HG03457 (cell line): ENCODE measurements around the gene ENG.

ENCODE experiments used
- ATAC-seq: cut with Tn5 transposase; IDR thresholded peaks from one replicate; pipeline ENCODE4 v1.9.1; 2021; ENCODE audit warnings: moderate number of reproducible peaks; ENCODE audit not compliant: unreplicated experiment

Gene ENG

DNA sequence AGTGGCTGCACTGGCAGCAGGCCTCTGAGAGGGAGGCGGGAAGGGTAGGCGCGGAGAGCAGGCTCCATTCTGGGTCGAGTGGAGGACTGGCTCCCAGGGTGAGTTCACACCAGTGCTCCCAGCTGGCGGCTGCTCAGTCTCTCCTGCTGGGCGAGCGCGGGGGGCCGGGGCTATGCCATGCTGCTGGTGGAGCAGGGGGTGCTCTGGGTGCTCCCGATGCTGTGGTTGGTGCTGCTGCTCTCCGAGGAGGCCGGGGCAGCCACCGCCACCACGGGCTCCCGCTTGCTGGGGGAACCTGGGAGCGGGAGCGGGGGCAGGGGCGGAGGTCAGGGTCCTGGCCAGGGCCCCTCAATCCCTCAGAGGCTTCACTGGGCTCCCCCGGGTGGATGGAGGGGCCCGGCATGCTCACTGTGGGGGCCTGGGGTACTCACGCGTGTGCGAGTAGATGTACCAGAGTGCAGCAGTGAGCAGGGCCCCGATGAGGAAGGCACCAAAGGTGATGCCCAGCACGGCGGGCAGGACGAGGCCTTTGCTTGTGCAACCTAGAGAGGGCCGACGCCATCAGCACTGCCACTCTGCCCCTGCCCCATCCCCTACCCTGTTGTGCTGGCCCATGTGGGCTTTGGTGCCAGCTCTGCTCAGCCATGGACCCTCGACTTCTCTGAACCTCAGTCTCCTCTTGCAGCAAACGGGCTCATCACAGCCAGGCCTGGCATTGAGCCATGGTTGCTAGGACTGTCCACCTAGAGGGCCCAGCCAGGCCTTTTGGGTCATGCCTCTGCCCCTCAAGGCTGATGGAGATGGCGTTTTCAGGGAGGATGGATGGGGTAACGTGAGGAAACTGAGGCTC, 38.7 kb downstream of the ENG start:
- ATAC-seq: no peak

- no peak for ATAC-seq
Measured at GRCh38 chr9:127814619-127815511, 39.6 kb downstream of the ENG start.

GRCh38 chr9:127813686-127814226, 40.7 kb downstream of the ENG start:
- no peak for ATAC-seq

GRCh38 chr9:127812936-127813675, 41.4 kb downstream of the ENG start:
- ATAC-seq: no peak

- no peak for ATAC-seq
Measured at GRCh38 chr9:127812011-127812410, 42.4 kb downstream of the ENG start.

DNA sequence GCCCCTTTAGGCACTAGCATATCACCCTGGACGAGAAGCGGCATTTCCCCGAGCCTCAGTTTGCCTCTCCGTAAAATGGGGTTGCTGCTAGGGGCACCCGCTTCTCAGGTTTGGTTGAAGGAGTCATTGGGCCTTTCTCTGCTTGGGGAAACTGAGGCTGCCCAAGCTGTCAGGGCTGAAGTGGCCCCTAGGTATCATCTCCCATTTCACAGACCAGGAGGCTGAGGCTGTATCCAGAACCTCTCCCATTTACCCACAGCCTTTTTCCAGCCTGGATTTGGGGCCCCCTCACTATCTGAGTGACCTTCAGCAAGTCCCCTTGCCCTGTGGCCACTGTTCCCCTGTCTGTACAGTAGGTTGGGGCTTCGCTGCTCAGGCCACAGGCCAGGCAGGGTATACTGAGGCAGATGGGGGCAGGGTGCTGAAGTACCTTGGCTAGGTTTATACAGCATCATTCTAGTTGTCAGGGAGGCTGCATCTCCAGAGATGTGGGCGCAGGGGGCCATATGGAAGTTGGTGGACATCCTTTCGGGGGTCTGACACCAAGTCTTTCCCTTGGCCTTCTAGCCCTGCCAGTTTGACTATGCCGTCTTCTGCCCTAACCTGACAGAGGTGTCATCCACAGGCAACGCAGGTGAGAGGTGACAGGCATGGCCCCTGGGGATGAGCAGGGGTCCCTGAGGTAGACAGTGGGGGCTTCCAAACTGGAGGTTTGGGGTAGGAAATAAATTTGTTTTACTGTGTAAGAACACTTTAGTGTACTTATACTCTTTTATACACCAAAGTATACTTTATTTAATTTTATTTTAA, 43.9 kb downstream of the ENG start:
- ATAC-seq: no peak

GRCh38 chr9:127809540-127810377, 44.7 kb downstream of the ENG start:
- ATAC-seq: no peak

DNA sequence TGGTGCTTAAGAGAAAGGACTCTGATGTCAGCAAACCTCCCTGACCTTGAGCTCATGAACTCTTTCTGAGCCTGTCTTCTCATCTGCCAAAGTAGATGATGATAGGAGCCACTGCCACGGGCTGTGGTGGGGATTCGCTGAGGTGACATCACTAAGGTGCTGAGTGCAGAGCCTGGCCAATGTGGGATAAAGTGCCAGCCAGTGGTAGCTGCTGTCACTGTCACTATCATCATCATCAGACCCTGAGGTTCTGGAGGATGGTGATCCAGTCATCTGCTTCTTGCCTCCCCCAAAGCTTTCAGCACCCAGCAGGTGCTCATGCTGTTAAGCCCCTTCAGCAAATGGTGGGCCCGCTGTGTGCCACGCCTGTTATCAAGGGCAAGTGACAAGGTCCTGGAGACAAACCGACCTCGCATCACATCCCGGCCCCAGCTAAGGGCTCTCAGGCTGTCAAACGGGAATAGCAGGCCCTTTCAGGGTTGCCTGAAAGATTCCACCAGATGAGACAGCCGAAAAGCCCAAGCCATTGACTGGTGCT, 45.4 kb downstream of the ENG start:
- ATAC-seq: no peak

DNA sequence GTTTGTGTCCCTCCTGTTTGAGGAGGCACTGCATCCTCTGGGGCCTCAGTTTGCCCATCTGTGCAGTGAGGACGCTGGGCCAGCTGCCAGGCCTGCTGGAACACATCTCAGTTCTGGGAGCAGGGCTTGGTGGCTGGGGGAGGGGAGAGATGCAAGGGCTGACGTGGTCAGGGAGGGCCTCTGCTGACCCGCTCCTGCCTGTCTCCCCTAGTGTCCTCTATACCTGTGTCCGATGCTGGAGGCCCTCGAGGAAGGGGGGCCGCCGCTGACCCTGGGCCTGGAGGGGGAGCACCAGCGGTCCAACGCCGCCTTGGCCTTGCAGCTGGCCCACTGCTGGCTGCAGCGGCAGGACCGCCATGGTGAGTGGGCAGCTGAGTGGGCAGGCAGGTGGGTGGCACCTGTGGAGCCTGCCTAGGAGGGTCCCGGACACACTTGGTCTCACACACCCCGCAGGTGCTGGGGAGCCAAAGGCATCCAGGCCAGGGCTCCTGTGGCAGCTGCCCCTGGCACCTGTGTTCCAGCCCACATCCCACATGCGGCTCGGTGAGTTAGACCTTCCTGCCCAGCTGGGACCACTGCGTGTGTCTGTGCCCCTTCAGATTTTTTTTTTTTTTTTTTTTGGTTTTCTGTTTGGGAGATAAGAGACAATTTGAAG, 46.0 kb downstream of the ENG start:
- no peak for ATAC-seq

DNA sequence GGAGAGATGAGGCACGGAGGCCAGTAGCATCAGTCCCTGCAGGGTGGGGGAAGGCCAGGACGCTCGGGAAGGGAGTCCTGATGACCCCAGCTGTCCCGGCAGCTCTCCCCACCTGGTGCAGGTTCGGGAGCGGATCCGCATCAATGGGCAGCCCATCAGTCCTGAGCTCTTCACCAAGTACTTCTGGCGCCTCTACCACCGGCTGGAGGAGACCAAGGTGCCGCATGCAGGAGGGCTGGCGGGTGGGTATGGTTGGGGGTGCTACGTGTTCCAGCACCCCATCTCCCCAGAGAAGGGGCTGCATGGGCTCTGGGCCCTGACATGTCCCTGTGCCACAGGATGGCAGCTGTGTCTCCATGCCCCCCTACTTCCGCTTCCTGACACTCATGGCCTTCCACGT, 47.6 kb downstream of the ENG start:
- no peak for ATAC-seq

DNA sequence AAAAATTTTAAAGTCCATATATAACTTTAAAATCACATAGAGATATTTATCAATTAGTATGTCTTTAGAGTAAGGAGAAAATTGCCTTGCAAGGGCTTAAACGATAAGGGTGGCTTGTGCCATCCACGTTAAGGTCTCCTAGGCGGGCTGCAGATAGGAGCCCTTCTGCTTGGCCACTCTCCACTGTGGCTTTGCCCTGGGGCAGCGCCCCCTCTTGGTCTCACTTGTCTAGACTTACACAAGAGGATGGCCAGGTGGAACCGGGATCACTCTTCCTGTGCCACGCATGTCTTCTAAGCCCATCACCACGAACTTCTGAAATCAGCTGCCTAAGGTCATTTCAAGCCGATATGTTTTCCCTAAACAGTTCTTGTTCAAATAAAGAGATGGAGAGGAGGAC, 48.8 kb downstream of the ENG start:
- ATAC-seq: no peak

DNA sequence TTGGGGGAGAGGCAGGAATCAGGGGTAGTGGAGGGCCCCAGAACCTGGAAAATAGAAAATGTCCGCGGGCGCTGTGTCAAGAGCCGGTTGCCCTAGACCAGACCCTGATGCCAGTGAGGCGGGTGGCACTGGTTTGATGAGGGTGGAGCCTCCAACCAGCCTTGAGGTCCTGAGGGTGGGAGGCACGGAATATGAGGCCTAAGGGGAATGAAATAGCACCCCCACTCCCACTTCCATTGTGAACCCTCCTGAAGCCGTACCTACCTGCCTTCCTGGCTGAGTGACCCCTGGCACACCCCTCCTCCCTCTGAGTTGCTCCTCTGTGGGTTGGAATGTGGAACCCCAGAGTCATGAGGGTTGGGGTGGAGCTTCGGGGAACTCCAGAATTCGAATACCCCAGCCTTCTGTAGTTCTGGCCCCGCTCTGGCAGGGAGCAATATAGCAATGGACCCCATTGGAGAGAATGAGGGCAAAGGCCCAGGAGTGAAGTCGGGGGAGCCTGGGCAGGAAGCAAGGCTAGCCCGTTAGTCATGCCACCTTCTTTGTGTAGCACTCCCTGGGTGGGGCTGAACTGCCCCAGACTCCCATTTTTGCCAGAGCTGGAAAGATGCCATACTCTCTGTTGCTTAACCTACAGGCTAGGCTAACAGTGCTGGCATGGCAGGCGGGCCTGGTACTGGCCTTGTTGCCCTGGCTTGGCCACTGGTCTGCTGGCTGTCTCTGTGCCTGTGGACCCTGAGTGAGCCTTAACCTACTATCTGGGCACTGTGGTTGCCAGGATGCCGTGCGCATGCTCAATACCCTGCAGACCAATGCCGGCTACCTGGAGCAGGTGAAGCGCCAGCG, 50.7 kb downstream of the ENG start:
- ATAC-seq: no peak

GRCh38 chr9:127802576-127803443, 51.6 kb downstream of the ENG start, which contains the start of gene FPGS:
Gene FPGS, plus strand, starts transcription at chr9:127802882. Its CDS starts 43 bp downstream, at chr9:127802925.
- ATAC-seq: peak; percentile 43

DNA sequence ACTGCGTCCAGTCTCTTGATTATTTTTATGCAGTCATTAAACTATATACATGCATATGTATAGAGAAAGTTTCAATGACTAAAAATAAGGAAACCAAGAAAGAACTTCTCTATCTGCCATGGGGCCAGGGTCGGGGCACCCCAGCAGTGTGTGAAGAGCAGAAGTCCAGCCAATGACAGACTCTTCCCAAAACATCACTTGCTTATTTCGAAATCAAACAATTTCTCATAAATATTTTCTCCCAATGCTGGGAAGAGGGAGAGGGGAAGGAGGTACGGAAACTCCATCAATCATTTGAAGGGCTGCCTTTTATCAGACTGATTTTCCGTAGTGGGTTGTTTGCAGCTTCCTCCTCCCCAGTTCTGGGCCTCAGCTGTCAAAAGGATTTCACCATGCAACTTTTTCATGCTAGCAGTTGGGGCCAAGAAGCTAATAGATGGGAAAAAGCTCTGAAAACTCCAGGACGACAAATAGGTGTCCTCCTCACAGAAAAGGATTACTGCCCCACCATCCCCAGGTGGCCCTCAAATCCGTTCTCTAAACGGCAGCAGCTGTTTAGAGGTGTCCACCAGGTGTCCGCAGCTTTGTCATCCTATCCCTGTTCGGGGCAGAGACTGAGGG, 52.4 kb downstream of the ENG start:
- no peak for ATAC-seq

GRCh38 chr9:127796852-127797370, 57.5 kb downstream of the ENG start:
- no peak for ATAC-seq
